HEK293 (cell line): ENCODE measurements around the gene RASGEF1B.

Source experiments
- CTCF ChIA-PET: fragments of 350-600 bp; formaldehyde crosslinking; extraction: SDS; loops from one replicate; lab custom pipeline; 2021; ENCODE audit warnings: antibody characterized with exemption; lab: Yijun Ruan, JAX
- POLR2A ChIA-PET: fragments of 300-600 bp; formaldehyde crosslinking; extraction: SDS; loops from one replicate; lab custom pipeline; 2020; ENCODE audit warnings: antibody characterized with exemption, inconsistent platforms; lab: Yijun Ruan, JAX
- H3K27ac ChIP-seq: fragments of 200-500 bp; sonication (Bioruptor generic); 2 replicates; pipeline ENCODE4 v1.5.1; 2014; ENCODE audit warnings: low read depth, low read length, control low read depth, inconsistent platforms; ENCODE audit errors: extremely low read depth
- H3K36me3 ChIP-seq, 2 experiments: fragments of 200-500 bp in 1 of 2; sonication (Bioruptor generic) in 1 of 2; 1 replicate in 1 of 2; 2 replicates in 1 of 2; pipeline ENCODE4 v1.5.1; 2014 to 2017; ENCODE audit warnings: inconsistent platforms in 2 of 2, low read length in 2 of 2; ENCODE audit not compliant: control insufficient read depth in 2 of 2, insufficient read depth in 1 of 2
- H3K4me1 ChIP-seq: fragments of 200-500 bp; sonication (Bioruptor generic); 2 replicates; pipeline ENCODE4 v1.5.1; 2014; ENCODE audit warnings: mild to moderate bottlenecking, low read length, inconsistent platforms; ENCODE audit not compliant: control insufficient read depth, insufficient read depth
- H3K4me3 ChIP-seq: 2 replicates; pipeline ENCODE4 v1.5.1; 2011; ENCODE audit warnings: low read depth, mild to moderate bottlenecking, control low read depth, low read length, moderate library complexity
- H3K9me3 ChIP-seq: fragments of 200-500 bp; sonication (Bioruptor generic); 2 replicates; pipeline ENCODE4 v1.5.1; 2014; ENCODE audit warnings: low read depth, low read length, inconsistent platforms; ENCODE audit not compliant: control insufficient read depth, insufficient read depth
- KLF16 ChIP-seq: fragments of 450-650 bp; formaldehyde crosslinking; IDR thresholded peaks from 2 replicates; pipeline ENCODE4 v1.5.1; 2017; ENCODE audit warnings: missing biosample characterization, missing genetic modification characterization
- MEIS1 ChIP-seq: sonication (generic); formaldehyde crosslinking; IDR thresholded peaks from 2 replicates; pipeline ENCODE4 v1.8.1; 2022; ENCODE audit warnings: missing genetic modification reagents, mild to moderate bottlenecking, borderline replicate concordance
- PRDM1 ChIP-seq: fragments of 450-650 bp; formaldehyde crosslinking; IDR thresholded peaks from 2 replicates; pipeline ENCODE4; 2016; ENCODE audit warnings: missing biosample characterization, missing genetic modification characterization
- ZNF121 ChIP-seq: fragments of 450-650 bp; formaldehyde crosslinking; IDR thresholded peaks from 2 replicates; pipeline ENCODE4 v1.5.1; 2016; ENCODE audit warnings: missing biosample characterization, missing genetic modification characterization
- ZNF132 ChIP-seq: fragments of 450-650 bp; formaldehyde crosslinking; IDR thresholded peaks from 2 replicates; pipeline ENCODE4 v1.5.1; 2017; ENCODE audit warnings: missing biosample characterization, missing genetic modification characterization, borderline replicate concordance
- ZNF311 ChIP-seq: fragments of 450-650 bp; formaldehyde crosslinking; IDR thresholded peaks from 2 replicates; pipeline ENCODE4 v1.5.1; 2017; ENCODE audit warnings: missing biosample characterization, missing genetic modification characterization, borderline replicate concordance
- ZNF394 ChIP-seq: fragments of 450-650 bp; formaldehyde crosslinking; IDR thresholded peaks from 2 replicates; pipeline ENCODE4 v1.5.1; 2016; ENCODE audit warnings: missing biosample characterization, missing genetic modification characterization, mild to moderate bottlenecking, moderate library complexity, borderline replicate concordance
- ZNF501 ChIP-seq: fragments of 450-650 bp; formaldehyde crosslinking; IDR thresholded peaks from 2 replicates; pipeline ENCODE4 v1.5.1; 2016; ENCODE audit warnings: missing biosample characterization, missing genetic modification characterization
- ZNF561 ChIP-seq: fragments of 450-650 bp; IDR thresholded peaks from 2 replicates; pipeline ENCODE4 v1.5.1; 2018; ENCODE audit warnings: missing biosample characterization, missing genetic modification characterization, borderline replicate concordance
- ZNF785 ChIP-seq: fragments of 450-650 bp; formaldehyde crosslinking; IDR thresholded peaks from 2 replicates; pipeline ENCODE4 v1.5.1; 2016; ENCODE audit warnings: missing biosample characterization, missing genetic modification characterization
- ZSCAN23 ChIP-seq: fragments of 450-650 bp; formaldehyde crosslinking; IDR thresholded peaks from 2 replicates; pipeline ENCODE4 v1.5.1; 2016; ENCODE audit warnings: missing biosample characterization, missing genetic modification characterization
- TF ChIP-seq, protein P1 (sequence below): fragments of 450-650 bp; formaldehyde crosslinking; IDR thresholded peaks from 2 replicates; pipeline ENCODE4 v1.5.1; 2016; ENCODE audit warnings: missing biosample characterization, missing genetic modification characterization
- TF ChIP-seq, protein P2 (sequence below): fragments of 450-650 bp; formaldehyde crosslinking; optimal IDR thresholded peaks from 2 replicates; pipeline ENCODE3; 2016; ENCODE audit warnings: missing biosample characterization, mild to moderate bottlenecking, missing genetic modification characterization
- TF ChIP-seq, protein P3 (sequence below): fragments of 450-650 bp; formaldehyde crosslinking; IDR thresholded peaks from 2 replicates; pipeline ENCODE4 v1.5.1; 2017; ENCODE audit warnings: missing biosample characterization, missing genetic modification characterization
- TF ChIP-seq, protein P4 (sequence below): fragments of 450-650 bp; formaldehyde crosslinking; IDR thresholded peaks from 2 replicates; pipeline ENCODE4 v1.5.1; 2016; ENCODE audit warnings: missing biosample characterization, missing genetic modification characterization

The RASGEF1B gene

DNA sequence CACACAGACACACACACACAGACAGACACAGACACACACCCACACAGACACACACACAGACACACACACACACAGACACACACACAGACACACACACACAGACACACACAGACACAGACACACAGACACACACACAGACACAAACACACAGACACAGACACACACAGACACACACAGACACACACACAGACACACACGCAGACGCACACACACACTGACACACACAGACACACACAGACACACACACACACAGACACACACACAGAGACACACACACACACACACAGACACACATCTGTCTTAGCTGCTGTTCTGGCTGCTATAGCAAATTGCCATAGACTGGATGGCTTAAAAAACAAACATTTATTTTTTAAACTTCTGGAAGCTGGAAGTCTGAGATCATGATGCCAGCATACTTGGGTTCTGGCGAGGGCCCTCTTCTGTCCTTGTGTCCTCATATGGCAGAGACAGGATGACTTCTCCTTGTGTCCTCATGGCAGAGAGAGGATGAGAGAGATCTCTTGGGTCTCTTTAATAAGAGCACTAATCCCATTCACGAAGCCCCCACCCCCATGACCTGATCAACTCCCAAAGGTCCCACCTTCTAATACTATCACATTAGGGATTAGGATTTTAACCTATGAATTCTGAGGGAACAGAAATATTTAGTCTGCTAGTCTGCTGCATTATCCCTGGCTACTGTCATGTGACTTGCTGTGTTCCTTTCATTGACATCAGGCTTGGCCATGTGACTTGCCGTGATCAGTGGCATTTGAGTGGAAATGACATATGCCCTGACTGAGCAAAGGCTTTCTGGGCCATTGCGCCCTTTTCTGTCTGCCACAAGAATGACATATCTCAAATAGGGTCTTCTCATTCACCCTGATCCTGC, 32.7 kb upstream of the RASGEF1B start:
- H3K9me3 ChIP-seq = no peaks in the 10 kb centered on the region
- ChIA-PET POLR2A (no interaction called here), CTCF (no interaction called here)
- no peak overlapping the region for H3K27ac ChIP-seq
- no peaks in the 10 kb centered on the region for H3K4me1 ChIP-seq
- TF ChIP-seq, protein P1, sequence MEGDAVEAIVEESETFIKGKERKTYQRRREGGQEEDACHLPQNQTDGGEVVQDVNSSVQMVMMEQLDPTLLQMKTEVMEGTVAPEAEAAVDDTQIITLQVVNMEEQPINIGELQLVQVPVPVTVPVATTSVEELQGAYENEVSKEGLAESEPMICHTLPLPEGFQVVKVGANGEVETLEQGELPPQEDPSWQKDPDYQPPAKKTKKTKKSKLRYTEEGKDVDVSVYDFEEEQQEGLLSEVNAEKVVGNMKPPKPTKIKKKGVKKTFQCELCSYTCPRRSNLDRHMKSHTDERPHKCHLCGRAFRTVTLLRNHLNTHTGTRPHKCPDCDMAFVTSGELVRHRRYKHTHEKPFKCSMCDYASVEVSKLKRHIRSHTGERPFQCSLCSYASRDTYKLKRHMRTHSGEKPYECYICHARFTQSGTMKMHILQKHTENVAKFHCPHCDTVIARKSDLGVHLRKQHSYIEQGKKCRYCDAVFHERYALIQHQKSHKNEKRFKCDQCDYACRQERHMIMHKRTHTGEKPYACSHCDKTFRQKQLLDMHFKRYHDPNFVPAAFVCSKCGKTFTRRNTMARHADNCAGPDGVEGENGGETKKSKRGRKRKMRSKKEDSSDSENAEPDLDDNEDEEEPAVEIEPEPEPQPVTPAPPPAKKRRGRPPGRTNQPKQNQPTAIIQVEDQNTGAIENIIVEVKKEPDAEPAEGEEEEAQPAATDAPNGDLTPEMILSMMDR (tag by site-specific recombination) = no peak
- TF ChIP-seq PRDM1 (tag by site-specific recombination) (no peak), ZNF785 (tag by site-specific recombination) (no peak), ZNF394 (tag by site-specific recombination) (no peak), ZNF121 (no peak)
- TF ChIP-seq, protein P2, sequence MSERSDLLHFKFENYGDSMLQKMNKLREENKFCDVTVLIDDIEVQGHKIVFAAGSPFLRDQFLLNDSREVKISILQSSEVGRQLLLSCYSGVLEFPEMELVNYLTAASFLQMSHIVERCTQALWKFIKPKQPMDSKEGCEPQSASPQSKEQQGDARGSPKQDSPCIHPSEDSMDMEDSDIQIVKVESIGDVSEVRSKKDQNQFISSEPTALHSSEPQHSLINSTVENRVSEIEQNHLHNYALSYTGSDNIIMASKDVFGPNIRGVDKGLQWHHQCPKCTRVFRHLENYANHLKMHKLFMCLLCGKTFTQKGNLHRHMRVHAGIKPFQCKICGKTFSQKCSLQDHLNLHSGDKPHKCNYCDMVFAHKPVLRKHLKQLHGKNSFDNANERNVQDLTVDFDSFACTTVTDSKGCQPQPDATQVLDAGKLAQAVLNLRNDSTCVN (tag by site-specific recombination) = no peak
- TF ChIP-seq, protein P3, sequence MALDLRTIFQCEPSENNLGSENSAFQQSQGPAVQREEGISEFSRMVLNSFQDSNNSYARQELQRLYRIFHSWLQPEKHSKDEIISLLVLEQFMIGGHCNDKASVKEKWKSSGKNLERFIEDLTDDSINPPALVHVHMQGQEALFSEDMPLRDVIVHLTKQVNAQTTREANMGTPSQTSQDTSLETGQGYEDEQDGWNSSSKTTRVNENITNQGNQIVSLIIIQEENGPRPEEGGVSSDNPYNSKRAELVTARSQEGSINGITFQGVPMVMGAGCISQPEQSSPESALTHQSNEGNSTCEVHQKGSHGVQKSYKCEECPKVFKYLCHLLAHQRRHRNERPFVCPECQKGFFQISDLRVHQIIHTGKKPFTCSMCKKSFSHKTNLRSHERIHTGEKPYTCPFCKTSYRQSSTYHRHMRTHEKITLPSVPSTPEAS = peak; percentile 97
- no peaks in the 10 kb centered on the region for H3K36me3 ChIP-seq
- no peak overlapping the region for H3K4me3 ChIP-seq

DNA sequence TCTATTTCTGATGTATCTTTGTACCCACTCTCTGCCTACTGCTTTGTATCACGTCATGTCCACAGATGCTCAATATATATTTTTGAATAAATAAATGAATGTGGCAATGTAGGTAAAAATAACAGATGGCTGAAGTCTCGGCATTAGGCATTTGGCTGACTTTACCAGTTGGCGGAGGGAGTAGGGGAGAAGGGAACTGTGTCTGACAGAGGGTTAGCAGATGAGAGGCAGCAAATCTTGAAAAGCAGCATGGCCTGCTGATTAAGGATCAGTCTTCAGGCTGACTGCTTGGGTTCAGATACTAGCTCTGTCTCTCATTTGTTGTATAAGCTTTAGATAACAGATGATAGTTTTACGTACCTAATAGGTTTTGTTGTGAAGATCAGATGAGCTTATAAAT, 31.9 kb upstream of the RASGEF1B start:
- ChIA-PET CTCF (no interaction called here), POLR2A (no interaction called here)
- Histone ChIP-seq H3K36me3 (no peaks in the 10 kb centered on the region), H3K27ac (no peak overlapping the region), H3K4me1 (no peaks in the 10 kb centered on the region), H3K4me3 (no peak overlapping the region), H3K9me3 (no peaks in the 10 kb centered on the region)
- TF ChIP-seq ZNF311 (no peak), KLF16 (no peak), ZNF132 (tag by site-specific recombination) (no peak), MEIS1 (CRISPR knock-in tag) (no peak), ZSCAN23 (tag by site-specific recombination) (no peak)

DNA sequence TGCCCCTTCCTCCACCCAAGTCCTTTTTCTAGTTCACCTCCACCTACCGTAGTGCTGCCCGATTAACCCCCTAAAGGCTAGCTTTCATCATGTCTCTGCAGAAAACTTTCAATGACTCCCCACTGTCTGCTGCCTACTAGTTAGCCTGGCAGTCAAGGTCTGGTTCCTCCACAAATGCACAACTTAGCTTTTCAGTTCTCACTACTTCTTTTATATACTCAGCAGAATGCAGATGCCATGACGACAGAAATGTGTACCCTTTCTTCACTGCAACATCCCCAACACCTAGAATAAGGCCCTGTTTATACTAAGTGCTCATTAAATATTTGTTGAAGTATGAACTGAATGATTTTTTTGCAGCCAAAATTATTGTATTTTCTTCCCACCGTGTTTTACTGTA, 30.9 kb upstream of the RASGEF1B start:
- ChIA-PET CTCF (no interaction called here), POLR2A (no interaction called here)
- no peak overlapping the region for H3K27ac ChIP-seq
- no peaks in the 10 kb centered on the region for H3K36me3 ChIP-seq
- H3K4me1 ChIP-seq = no peaks in the 10 kb centered on the region
- TF ChIP-seq, protein P4, sequence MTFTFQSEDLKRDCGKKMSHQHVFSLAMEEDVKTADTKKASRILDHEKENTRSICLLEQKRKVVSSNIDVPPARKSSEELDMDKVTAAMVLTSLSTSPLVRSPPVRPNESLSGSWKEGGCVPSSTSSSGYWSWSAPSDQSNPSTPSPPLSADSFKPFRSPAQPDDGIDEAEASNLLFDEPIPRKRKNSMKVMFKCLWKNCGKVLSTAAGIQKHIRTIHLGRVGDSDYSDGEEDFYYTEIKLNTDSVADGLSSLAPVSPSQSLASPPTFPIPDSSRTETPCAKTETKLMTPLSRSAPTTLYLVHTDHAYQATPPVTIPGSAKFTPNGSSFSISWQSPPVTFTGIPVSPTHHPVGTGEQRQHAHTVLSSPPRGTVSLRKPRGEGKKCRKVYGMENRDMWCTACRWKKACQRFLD (tag by site-specific recombination) = no peak
- TF ChIP-seq ZNF501 (no peak), ZNF561 (tag by site-specific recombination) (no peak)
- no peak overlapping the region for H3K4me3 ChIP-seq
- no peaks in the 10 kb centered on the region for H3K9me3 ChIP-seq
